Upper lobe of left lung (tissue), 4 donors: ENCODE results near the gene IFNG.

ENCODE experiments used
- POLR2A ChIP-seq, 4 donors: fragments of 450-650 bp; IDR thresholded peaks; one replicate each; pipeline ENCODE4 v1.5.1; 2016 to 2017; ENCODE audit warnings: antibody characterized with exemption in 4 of 4, mild to moderate bottlenecking in 2 of 4
- POLR2AphosphoS5 ChIP-seq, 2 donors: sonication (generic); formaldehyde crosslinking; IDR thresholded peaks; one replicate each; pipeline ENCODE4 v1.5.1; 2017; ENCODE audit warnings: antibody characterized with exemption in 2 of 2
- TF ChIP-seq, protein P1 (sequence below), 6 experiments: fragments of 450-650 bp in 4 of 6; fragments of 200-600 bp in 2 of 6; sonication (generic) in 2 of 6; IDR thresholded peaks; one replicate each; pipeline ENCODE4 v1.5.1; 2016 to 2019; ENCODE audit warnings: antibody characterized with exemption in 6 of 6

DNA sequence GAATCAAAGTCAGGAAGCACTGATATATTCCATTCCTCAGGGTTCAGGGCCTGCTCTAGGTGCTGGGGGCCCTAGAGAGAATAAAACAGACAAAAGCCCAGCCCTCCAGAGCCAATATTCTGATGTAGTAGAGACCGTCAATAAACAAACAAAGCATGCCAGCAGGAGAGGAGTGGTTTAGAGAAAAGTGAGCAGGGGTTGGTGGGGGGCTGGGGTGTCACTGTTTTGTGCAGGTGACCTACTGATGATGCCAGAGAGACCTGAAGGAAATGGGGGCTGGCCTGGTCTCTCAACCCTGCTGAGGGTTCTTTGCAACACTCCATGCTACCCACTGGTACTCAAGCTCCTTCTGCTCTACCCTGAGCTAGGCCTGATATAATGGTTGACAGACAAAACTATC is 39.6 kb upstream of the IFNG start:
- TF ChIP-seq, protein P1, sequence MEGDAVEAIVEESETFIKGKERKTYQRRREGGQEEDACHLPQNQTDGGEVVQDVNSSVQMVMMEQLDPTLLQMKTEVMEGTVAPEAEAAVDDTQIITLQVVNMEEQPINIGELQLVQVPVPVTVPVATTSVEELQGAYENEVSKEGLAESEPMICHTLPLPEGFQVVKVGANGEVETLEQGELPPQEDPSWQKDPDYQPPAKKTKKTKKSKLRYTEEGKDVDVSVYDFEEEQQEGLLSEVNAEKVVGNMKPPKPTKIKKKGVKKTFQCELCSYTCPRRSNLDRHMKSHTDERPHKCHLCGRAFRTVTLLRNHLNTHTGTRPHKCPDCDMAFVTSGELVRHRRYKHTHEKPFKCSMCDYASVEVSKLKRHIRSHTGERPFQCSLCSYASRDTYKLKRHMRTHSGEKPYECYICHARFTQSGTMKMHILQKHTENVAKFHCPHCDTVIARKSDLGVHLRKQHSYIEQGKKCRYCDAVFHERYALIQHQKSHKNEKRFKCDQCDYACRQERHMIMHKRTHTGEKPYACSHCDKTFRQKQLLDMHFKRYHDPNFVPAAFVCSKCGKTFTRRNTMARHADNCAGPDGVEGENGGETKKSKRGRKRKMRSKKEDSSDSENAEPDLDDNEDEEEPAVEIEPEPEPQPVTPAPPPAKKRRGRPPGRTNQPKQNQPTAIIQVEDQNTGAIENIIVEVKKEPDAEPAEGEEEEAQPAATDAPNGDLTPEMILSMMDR (IDR thresholded peaks at IDR 0.05) = no peak
- no peak for TF ChIP-seq POLR2A (IDR thresholded peaks at IDR 0.05)
- TF ChIP-seq POLR2AphosphoS5 (IDR thresholded peaks at IDR 0.05) = no peak
